H1 (cell line): ENCODE data around the gene TRAPPC5. TPM values are rescaled to one million over a fixed set of nuclear protein-coding genes. Genes with fewer than 3 reads are reported as not detected.

ENCODE experiments used
- CHD2 ChIP-seq: IDR thresholded peaks from 2 replicates; pipeline ENCODE4 v1.6.1; 2012; ENCODE audit warnings: low read length, improper control_type of control experiment
- HDAC2 ChIP-seq, 2 experiments: fragments of 300-600 bp in 1 of 2; sonication (generic) in 1 of 2; IDR thresholded peaks; 2 replicates each; pipeline ENCODE4 v1.6.1; 2011 to 2012; ENCODE audit warnings: low read depth in 2 of 2, low read length in 2 of 2, mild to moderate bottlenecking in 2 of 2, moderate library complexity in 2 of 2, borderline replicate concordance in 1 of 2, inconsistent platforms in 1 of 2
- POLR2A ChIP-seq, 2 experiments: IDR thresholded peaks; 1 replicate in 1 of 2; 2 replicates in 1 of 2; pipeline ENCODE4 v1.6.1; 2011; ENCODE audit warnings: low read depth in 2 of 2, low read length in 2 of 2, mild to moderate bottlenecking in 2 of 2; ENCODE audit errors: control extremely low read depth in 1 of 2
- polyA plus RNA-seq, 7 experiments: library from polyadenylated mRNA; depleted of rRNA in 3 of 7; stranded (reverse) in 5 of 7; unstranded in 2 of 7; fragments of >200 nt in 5 of 7; fragments of 200-250 nt in 2 of 7; gene quantifications; 1 replicate in 5 of 7; 2 replicates in 1 of 7; 4 replicates in 1 of 7; pipeline versions ENCODE4 v1.2.1 to v1.2.3, GENCODE V29; 2011 to 2013; ENCODE audit warnings: missing spikeins in 2 of 7, mixed read lengths in 2 of 7
- total RNA-seq: library from RNA; stranded (reverse); fragmentation: NEBNext Ultra II Directional; extraction: Animal tissue kit (Norgen Biotek cat#: 25700); gene quantifications from 2 replicates; pipeline ENCODE4 v1.2.1, GENCODE V29; 2021

The TRAPPC5 gene
- total and polyA plus RNA-seq, 2 of the 8 experiments (the other 6 are each of a cell fraction or from before 2014, with no cell fraction given) = 109 to 120 TPM

GRCh38 chr19:7661744-7662538, 18.7 kb upstream of the TRAPPC5 start (continued):
- no peak for TF ChIP-seq HDAC2 (IDR thresholded peaks at IDR 0.05; ENCODE audit: borderline replicate concordance in 1 of 2, low read depth in 2 of 2, low read length in 2 of 2)
- TF ChIP-seq CHD2 = no peak
- no peak for TF ChIP-seq POLR2A (IDR thresholded peaks at IDR 0.05; ENCODE audit: control extremely low read depth in 1 of 2, low read depth in 2 of 2, low read length in 2 of 2)
